OCI-LY1 (cell line): ENCODE measurements around the gene KRT4.

Experiments
- EZH2 ChIP-seq: fragments of 200-600 bp; sonication (generic), shearing (Covaris generic); IDR thresholded peaks from 2 replicates; pipeline ENCODE4 v1.8.0; 2017; ENCODE audit warnings: borderline replicate concordance, mixed run types, mild to moderate bottlenecking, antibody characterized with exemption, low read length, moderate library complexity, mixed read lengths
- TF ChIP-seq, protein P1 (sequence below): fragments of 200-600 bp; sonication (generic), shearing (Covaris generic); IDR thresholded peaks from 2 replicates; pipeline ENCODE4 v1.5.1; 2017; ENCODE audit warnings: mild to moderate bottlenecking, antibody characterized with exemption, low read length, moderate library complexity, mixed read lengths

DNA sequence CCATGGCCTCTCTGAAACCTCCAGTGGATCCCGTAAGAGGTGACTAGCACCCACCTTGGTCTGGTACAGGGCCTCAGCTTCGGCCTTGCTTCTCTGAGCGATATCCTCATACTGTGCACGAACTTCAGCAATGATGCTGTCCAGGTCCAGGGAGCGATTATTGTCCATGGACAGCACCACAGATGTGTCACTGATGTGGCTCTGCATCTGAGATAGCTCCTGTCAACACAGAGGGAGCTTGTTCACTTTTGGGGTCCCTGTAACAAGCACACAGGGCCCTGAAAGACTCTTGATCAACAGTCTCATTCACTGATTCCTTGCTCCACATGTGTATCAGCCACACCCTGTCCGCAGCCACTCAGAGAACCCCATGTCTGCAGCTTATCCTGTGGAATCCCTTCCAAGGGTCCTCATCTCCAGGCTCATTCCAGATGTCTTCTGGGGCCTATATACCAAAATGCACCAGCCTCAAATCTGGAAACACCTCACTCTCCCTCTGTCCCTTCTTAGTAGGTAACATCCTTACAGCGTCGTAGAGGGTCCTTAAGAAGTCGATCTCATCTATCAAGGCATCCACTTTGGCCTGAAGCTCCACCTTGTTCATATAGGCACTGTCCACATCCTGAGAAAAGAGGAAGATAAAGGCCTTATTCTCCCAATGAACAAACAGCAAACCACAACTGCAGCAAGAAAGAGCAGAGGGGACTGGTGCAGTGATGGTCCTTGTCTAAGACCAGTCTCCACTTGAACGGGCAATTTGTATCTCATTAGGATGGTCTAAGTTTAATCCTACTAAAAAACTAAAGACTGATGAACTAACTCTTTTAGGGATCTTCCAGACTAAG lies 21.5 kb downstream of the KRT4 start:
- TF ChIP-seq EZH2, result no peak
- TF ChIP-seq, protein P1, sequence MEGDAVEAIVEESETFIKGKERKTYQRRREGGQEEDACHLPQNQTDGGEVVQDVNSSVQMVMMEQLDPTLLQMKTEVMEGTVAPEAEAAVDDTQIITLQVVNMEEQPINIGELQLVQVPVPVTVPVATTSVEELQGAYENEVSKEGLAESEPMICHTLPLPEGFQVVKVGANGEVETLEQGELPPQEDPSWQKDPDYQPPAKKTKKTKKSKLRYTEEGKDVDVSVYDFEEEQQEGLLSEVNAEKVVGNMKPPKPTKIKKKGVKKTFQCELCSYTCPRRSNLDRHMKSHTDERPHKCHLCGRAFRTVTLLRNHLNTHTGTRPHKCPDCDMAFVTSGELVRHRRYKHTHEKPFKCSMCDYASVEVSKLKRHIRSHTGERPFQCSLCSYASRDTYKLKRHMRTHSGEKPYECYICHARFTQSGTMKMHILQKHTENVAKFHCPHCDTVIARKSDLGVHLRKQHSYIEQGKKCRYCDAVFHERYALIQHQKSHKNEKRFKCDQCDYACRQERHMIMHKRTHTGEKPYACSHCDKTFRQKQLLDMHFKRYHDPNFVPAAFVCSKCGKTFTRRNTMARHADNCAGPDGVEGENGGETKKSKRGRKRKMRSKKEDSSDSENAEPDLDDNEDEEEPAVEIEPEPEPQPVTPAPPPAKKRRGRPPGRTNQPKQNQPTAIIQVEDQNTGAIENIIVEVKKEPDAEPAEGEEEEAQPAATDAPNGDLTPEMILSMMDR, result no peak
